ENCODE results near the gene NCLN.
"Not testable (repeated sequence)": the region's sequence is repeated elsewhere in the genome, so short reads cannot be mapped to it uniquely, and the experiment has no call there.

Gene NCLN

GRCh38 chr19:3201911-3202310 lies 16.2 kb downstream of the NCLN start:
- no peaks in the 10 kb centered on the region for H3K27me3 ChIP-seq (ENCODE audit: insufficient read depth, low read length)
- H3K27ac ChIP-seq (ENCODE audit: low read depth, low read length, poor library complexity, severe bottlenecking): no peak overlapping the region
- H3K4me3 ChIP-seq (ENCODE audit: low read depth, low read length, poor library complexity, severe bottlenecking): no peak overlapping the region
- no peaks in the 10 kb centered on the region for H3K79me2 ChIP-seq (ENCODE audit: insufficient read depth, low read length)
- H3K4me2 ChIP-seq (ENCODE audit: low read length): no peak overlapping the region
- H3K4me1 ChIP-seq (ENCODE audit: insufficient read depth, low read length, severe bottlenecking): no peaks in the 10 kb centered on the region
- H3K9ac ChIP-seq (ENCODE audit: low read length): no peak overlapping the region
- H3F3A ChIP-seq (ENCODE audit: insufficient read depth, low read length): no peaks in the 10 kb centered on the region
- H3K9me3 ChIP-seq (ENCODE audit: low read length): no peaks in the 10 kb centered on the region
- H2AFZ ChIP-seq (ENCODE audit: low read length): no peak overlapping the region
- H4K20me1 ChIP-seq (ENCODE audit: insufficient read depth, low read length): no peaks in the 10 kb centered on the region
- H3K9me2 ChIP-seq (ENCODE audit: low read depth, low read length): no peaks in the 10 kb centered on the region
- TF ChIP-seq EZH2 (IDR thresholded peaks at IDR 0.05; ENCODE audit: borderline replicate concordance, low read length): no peak
- no peak for TF ChIP-seq CTCF (IDR thresholded peaks at IDR 0.05; ENCODE audit: low read length)
- peaks cover 41% of the 10 kb centered on the region for H3K36me3 ChIP-seq (ENCODE audit: insufficient read depth, low read length)

- no peak overlapping the region for H3K4me2 ChIP-seq (ENCODE audit: low read length)
- H3K4me3 ChIP-seq (ENCODE audit: low read depth, low read length, poor library complexity, severe bottlenecking): no peak overlapping the region
- no peak overlapping the region for H2AFZ ChIP-seq (ENCODE audit: low read length)
- no peaks in the 10 kb centered on the region for H3K9me3 ChIP-seq (ENCODE audit: low read length)
- no peaks in the 10 kb centered on the region for H3F3A ChIP-seq (ENCODE audit: insufficient read depth, low read length)
- H3K9me2 ChIP-seq (ENCODE audit: low read depth, low read length): no peaks in the 10 kb centered on the region
- TF ChIP-seq CTCF (IDR thresholded peaks at IDR 0.05; ENCODE audit: low read length) (no peak), EZH2 (IDR thresholded peaks at IDR 0.05; ENCODE audit: borderline replicate concordance, low read length) (no peak)
- no peaks in the 10 kb centered on the region for H4K20me1 ChIP-seq (ENCODE audit: insufficient read depth, low read length)
- peaks cover 42% of the 10 kb centered on the region for H3K36me3 ChIP-seq (ENCODE audit: insufficient read depth, low read length)
- no peak overlapping the region for H3K9ac ChIP-seq (ENCODE audit: low read length)
- H3K27ac ChIP-seq (ENCODE audit: low read depth, low read length, poor library complexity, severe bottlenecking): no peak overlapping the region
- H3K27me3 ChIP-seq (ENCODE audit: insufficient read depth, low read length): no peaks in the 10 kb centered on the region
- no peaks in the 10 kb centered on the region for H3K79me2 ChIP-seq (ENCODE audit: insufficient read depth, low read length)
- H3K4me1 ChIP-seq (ENCODE audit: insufficient read depth, low read length, severe bottlenecking): no peaks in the 10 kb centered on the region
These were observed 16.6 kb downstream of the NCLN start for GRCh38 chr19:3202346-3202745.

DNA sequence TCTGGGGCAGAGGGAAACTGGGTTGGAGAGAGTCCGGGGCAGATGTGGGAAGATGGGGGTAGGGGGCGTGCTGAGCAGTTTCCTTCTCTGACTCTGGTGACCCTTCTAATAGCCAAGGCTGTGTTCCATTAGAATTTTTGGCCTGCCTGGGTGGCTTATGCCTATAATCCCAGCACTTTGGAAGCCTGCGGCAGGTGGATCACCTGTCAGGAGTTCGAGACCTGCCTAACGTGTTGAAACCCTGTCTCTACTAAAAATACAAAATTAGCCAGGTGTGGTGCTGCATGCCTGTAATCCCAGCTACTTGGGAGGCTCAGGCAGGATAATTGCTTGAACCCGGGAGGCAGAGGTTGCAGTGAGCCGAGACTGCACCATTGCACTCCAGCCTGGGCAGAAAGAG lies 17.2 kb downstream of the NCLN start:
- H3K4me1 ChIP-seq (ENCODE audit: insufficient read depth, low read length, severe bottlenecking); H3K9me3 ChIP-seq (ENCODE audit: low read length); H3K4me2 ChIP-seq (ENCODE audit: low read length); H3K4me3 ChIP-seq (ENCODE audit: low read depth, low read length, poor library complexity, severe bottlenecking); H3K27me3 ChIP-seq (ENCODE audit: insufficient read depth, low read length); H3K9me2 ChIP-seq (ENCODE audit: low read depth, low read length); H2AFZ ChIP-seq (ENCODE audit: low read length); H3F3A ChIP-seq (ENCODE audit: insufficient read depth, low read length); H3K27ac ChIP-seq (ENCODE audit: low read depth, low read length, poor library complexity, severe bottlenecking); H3K79me2 ChIP-seq (ENCODE audit: insufficient read depth, low read length); H4K20me1 ChIP-seq (ENCODE audit: insufficient read depth, low read length); H3K9ac ChIP-seq (ENCODE audit: low read length): not testable (repeated sequence)
- H3K36me3 ChIP-seq (ENCODE audit: insufficient read depth, low read length): peaks cover 47% of the 10 kb centered on the region

DNA sequence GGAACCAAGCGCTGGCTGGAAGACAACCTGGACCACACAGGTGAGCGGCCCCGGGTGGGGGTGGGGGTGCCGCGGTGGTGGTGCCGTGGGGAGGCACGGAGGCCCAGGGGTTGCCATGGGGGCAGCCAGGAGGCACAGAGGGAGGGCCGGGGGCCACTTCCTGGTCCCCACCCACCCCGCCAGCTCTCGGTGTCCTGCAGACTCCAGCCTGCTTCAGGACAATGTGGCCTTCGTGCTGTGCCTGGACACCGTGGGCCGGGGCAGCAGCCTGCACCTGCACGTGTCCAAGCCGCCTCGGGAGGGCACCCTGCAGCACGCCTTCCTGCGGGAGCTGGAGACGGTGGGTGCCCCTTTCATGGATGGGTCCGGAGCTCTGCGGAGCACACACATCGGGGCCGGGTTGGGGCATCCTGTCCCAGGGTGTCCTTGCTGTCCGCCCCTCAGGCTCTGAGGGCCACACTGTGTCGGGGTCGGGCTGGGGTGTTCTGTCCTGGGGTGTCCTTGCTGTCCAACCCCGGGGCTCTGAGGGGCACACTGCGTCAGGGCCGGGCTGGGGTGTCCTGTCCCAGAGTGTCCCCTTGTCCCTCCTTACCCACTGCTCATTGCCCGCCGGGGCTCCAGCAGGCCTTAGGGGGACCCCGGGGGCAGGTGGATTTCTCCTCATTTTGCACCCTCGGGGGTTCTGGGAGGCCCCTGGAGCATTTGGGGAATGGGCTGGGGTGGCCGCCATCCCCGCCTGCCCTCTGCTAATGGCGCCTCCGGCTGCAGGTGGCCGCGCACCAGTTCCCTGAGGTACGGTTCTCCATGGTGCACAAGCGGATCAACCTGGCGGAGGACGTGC lies 18.3 kb downstream of the NCLN start:
- Histone ChIP-seq H3K79me2 (ENCODE audit: insufficient read depth, low read length) (no peaks in the 10 kb centered on the region), H3K4me3 (ENCODE audit: low read depth, low read length, poor library complexity, severe bottlenecking) (no peak overlapping the region), H2AFZ (ENCODE audit: low read length) (no peak overlapping the region), H4K20me1 (ENCODE audit: insufficient read depth, low read length) (no peaks in the 10 kb centered on the region), H3K4me2 (ENCODE audit: low read length) (no peak overlapping the region), H3K9ac (ENCODE audit: low read length) (no peak overlapping the region), H3F3A (ENCODE audit: insufficient read depth, low read length) (no peaks in the 10 kb centered on the region), H3K27ac (ENCODE audit: low read depth, low read length, poor library complexity, severe bottlenecking) (no peak overlapping the region), H3K36me3 (ENCODE audit: insufficient read depth, low read length) (peaks cover 53% of the 10 kb centered on the region), H3K27me3 (ENCODE audit: insufficient read depth, low read length) (no peaks in the 10 kb centered on the region), H3K9me2 (ENCODE audit: low read depth, low read length) (no peaks in the 10 kb centered on the region), H3K4me1 (ENCODE audit: insufficient read depth, low read length, severe bottlenecking) (no peaks in the 10 kb centered on the region), H3K9me3 (ENCODE audit: low read length) (no peaks in the 10 kb centered on the region)
- TF ChIP-seq EZH2 (IDR thresholded peaks at IDR 0.05; ENCODE audit: borderline replicate concordance, low read length) (no peak), CTCF (IDR thresholded peaks at IDR 0.05; ENCODE audit: low read length) (no peak)
